HG03460 (cell line): ENCODE data around the gene EPC1.
"Not testable (repeated sequence)": the region's sequence is repeated elsewhere in the genome, so short reads cannot be mapped to it uniquely, and the experiment has no call there.

Source experiments
- ATAC-seq: cut with Tn5 transposase; IDR thresholded peaks from one replicate; pipeline ENCODE4 v1.9.1; 2021; ENCODE audit not compliant: unreplicated experiment

The EPC1 gene

DNA sequence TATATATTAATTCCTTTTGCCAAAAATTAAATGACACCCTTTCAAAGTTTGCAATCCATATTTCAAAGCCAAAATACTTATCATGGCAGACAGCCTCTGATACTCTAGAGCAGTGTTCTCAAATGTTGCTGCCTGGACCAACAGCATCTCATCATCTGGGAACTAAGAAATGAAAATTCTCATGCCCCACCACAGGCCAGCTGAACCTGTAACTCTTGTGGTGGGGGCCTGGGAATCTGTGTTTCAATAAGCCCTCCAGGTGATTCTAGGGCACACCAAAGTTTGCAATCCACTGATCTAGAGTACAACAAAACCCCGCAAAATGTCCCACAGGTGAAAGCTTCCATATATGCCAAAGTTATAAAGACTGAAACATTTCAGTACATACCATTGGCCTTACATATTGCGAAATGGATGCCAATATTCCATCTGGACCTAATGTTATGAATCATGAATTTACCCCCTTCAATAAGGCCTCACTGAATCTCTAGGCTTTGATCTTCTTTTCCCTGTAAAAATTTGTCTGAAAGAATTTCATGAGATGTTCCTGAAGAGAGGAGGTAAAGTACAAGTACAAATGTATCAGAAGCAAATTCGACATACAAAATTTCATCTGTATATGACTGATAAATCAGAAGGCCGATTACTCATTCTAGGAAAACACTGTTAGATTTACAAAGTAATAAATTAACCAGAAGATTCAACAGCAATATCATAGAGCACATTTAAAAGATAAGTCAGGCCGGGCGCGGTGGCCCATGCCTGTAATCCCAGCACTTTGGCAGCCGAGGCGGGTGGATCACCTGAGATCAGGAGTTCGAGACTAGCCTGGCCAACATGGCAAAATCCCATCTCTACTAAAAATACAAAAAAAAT is 25.3 kb upstream of the EPC1 start:
- peak; percentile 57 for ATAC-seq

DNA sequence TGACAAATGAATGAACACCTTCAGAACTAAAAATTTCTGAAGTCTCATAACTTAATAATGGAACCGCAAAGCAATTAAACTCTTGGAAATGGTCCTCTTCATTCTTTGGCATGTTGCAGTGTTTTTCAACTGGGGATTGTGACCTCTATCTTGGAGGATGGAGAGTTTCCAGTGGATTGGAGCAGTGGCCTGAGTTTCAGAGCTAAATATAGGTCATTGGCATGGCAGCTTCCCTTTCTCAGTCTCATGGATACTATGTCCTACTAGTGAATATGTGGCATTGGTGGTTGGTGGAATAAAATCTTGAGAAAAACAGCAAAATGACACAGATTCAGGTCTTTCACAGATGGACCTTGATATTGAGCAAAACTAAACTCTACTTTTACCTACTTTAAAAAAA is 24.1 kb upstream of the EPC1 start:
- ATAC-seq = no peak

DNA sequence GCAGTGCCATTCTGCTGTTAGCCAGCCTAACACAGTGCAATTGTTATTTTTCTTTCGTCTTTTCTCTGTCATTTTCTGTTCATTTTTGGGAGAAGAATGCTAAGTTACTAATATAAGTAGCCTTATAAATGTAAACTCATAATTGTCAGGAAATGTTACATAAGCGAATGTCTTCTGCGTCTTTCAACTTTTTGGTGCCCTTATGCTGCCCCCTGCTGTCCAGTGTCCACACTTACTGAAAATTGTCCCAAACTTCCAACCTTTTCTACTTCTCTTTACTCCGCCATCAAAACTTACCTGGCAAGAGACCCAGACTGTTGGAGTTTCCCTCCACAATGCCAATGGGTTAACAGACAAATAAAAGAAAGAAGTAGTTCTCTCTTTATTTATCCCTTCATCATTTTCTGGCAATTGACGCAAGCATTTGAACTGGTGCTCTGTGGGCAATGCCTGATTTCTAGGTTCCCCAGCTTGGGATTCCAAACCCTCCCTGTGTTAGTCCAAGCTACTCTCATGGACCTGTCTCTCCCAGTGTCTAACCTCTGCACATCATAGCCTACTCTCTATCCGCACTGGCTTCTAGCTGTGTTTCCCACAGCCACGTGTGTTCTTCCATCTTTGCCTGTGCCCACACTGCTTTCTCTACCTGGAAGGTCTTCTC is 21.0 kb upstream of the EPC1 start:
- ATAC-seq = no peak

DNA sequence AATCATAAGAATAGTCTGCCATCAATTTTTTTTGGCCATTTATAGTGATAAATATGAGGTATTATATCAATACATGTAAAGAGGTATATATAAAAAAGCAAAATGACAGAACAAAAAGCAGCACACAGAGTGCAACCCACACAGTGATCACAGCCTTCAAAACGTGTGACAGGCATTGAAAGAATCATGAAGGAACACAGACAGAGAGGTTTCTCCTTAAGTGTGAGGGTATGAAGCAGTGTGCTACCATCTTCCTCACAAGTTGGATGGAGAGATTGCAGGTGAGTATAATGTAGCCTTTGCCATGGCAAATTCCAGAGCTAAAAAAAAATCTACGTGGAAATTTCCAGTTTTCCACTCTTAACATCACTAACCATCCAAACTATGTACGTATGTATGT is 19.6 kb upstream of the EPC1 start:
- ATAC-seq = no peak

DNA sequence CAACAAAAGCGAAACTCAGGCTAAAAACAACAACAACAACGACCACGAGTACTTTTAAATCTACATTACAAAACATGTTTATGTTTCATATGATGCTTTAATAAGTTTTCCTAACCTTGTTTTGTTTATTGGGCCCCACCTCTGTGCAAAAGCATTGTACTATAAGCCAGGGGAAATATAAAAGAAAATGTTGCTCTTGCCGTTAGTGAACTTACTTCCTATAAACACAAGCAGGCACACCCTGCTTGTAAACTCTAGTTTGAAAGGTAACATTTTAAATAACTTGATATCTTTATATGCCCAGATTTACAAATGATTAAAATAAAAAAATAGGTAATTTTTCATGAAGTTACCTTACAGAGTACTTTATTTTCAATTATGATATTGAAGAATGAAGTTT is 19.2 kb upstream of the EPC1 start:
- ATAC-seq = no peak

DNA sequence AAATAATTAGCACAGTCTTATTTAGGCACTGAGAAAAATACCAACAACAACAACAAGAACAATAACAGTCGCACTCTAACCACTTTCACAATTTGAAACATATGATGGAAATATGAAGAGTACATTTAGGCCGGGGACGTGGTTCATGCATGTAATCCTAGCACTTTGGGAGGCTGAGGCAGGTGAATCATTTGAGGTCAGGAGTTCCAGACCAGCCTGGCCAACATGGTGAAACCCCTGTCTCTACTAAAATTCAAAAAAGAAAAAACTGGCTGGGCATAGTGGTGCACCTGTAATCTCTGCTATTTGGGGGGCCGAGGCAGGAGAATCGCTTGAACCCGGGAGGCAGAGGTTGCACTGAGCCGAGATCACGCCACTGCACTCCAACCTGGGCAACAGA is 18.4 kb upstream of the EPC1 start:
- not testable (repeated sequence) for ATAC-seq

DNA sequence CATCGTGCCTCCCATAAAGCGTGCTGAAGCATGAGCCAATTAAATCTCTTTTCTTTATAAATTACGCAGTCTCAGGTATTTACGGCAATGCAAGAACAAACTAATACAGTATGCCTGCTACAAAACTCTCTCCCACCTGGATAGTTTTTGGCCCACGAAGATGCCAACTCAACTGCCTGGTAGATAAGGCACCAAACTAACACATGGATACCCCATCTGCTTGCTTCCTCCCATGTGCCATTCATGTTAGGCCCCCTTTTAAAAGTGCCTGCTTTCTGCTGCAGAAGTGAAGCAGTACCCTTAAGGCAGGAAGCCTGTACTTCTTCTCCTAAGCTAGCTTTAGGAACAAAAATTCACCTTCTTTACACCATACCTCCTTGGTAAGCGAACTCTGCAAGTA is 15.6 kb upstream of the EPC1 start:
- no peak for ATAC-seq

DNA sequence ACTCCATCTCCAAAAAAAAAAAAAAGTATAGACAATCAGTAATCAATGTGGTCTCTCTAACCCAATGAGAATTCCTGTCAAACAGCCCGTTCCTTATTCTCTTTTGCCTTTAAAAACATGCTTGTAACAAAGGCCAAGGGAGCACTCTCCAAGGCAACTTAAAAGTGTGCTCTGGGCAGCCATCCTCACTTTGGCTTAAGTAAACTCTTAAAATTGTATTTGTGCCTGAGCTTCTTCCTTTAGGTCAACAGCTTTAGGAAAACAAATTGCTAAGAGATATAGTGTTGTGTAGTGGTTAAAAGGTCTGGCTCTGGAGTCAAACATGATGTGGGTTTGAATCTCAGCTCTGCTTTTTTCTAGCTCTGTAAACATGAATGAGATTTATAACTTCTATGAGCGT is 13.9 kb upstream of the EPC1 start:
- ATAC-seq = no peak

DNA sequence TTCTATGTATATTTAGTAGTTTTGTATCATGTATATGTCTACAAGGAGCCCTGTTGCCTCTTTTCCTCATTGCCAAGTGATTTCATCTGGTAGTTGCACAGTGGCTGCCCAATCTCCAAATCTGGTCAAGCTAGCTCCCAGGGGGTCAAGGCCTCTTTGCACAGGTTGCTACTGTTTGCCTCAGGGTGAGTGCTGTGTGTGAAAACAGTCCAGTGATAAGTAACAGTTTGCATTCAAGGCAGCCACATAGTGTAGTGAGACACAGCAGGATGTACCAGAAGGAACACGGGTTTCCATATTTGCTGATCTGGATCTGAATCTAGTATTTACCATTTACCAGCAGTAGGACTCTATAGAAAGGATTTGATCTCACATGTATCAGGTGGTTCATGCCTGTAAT is 13.3 kb upstream of the EPC1 start:
- no peak for ATAC-seq

DNA sequence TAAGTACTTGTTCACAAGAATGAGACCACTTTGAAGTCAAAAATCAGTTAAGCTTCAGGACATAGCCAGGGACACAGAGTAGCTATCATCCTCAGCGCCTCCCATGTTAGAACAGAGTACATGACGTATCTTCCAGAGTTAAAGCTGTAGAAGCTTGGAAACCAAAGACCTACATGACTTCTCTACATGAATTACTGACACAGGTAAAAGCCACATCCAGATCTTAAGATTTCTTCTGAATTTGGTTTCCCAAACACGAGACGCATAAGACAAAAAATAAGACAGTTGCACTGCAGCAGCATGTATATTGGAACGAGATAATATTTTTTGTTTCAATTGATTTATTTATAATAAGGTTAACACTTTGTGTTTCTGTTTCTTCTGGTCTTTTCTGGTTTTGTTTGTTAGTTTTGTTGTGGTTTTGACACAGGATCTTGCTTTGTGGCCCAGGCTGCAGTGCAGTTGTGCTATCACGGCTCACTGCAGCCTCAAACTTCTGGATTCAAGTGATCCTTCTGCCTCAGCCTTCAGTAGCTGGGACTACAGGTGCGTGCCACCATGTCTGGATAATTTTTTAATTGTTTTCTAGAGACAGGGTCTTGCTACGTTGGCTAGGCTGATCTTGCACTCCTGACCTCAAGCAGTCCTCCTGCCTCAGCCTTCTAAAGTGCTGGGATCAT is 10.2 kb upstream of the EPC1 start:
- ATAC-seq = no peak

DNA sequence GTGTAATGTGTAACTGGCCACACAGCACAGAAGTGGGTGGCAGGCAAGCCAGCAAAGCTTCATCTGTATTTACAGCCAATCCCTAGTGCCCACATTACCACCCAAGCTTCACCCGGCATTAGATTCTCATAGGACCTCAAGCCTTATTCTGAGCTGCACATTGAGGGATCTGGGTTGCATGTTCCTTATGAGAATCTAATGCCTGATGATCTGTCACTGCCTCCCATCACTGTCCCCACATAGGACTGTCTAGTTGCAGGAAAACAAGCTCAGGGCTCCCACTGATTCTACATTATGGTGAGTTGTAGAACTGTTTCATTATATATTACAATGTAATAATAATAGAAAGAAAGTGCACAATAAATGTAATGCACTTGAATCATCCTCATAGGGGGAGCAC is 7.7 kb upstream of the EPC1 start:
- not testable (repeated sequence) for ATAC-seq

DNA sequence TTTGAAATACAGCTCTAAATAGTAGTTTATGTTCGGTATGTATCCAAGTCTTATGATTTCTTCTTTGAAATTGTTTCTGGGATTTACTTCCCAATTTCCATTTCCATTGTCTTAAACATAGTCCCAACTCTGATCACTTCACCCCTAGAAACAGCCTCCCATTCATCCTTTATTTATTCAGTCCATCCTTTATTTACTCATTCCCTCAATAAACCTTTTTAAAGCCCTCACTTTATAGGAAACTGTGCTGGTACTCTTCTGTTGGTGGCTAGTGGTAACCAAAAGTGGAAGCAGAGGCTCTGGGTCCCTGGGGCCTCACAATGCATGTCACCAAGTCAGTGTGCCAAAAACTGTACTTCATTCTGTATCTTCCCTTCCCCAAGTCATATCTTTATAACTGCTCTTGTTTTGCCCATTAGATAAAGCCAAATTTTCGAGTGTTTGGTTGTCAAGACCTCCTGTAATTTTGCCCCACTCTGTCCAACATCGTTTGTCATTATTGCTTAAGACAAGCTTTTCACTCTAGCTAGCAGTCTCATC is 3.9 kb upstream of the EPC1 start:
- ATAC-seq = no peak

DNA sequence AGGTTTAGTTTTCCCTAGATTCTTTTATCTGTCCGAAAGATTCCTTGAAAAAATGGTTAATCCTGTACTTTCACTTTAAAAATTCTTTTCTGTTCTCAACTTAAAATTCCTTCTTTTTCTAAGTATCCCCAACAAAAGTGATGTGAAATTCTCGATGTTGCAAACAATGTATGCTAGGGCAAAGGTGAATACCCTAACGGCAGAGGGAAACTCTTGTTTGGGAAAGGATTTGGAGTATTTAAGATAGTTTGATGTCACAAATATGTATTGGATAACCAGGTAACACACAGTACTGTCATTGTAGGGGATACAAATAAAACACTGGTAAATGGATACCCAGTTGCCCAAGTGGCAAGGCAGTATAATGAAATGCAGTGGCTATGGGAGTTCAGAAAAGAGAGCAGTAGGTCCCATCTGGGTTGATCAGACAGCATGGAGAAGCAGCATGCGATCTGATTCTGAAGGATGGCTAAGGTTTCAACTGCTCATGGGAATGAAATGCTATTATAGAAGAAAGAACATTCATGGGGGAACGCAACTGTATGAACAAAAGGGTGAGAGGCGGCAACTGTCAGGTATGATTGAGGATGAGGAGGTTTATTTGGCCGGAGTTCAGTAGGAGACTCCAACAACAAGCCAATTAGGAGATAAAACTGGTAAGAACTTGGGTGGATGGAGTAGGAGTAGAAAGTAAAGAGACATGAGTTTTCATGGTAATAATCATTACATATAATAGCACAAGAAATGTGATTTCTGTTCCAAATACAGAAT is 3.2 kb upstream of the EPC1 start:
- no peak for ATAC-seq

DNA sequence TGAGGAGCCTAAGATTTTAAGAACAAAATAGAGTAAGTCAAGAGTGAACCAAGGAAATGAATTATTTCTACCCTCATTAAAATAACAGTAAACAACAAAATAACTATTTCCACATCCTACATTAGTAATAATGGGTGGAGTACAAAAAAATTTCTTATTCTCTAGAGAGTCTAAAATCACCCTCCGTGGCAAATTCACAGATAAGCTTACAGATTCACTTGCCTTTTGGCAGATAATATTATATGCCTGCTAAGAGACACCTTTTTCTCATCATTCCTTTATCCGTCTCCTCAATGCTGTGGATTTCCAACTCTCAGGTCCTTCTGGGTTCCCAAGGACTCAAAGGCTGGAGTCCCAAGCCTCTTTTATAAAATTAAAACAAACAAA is 2.2 kb upstream of the EPC1 start:
- no peak for ATAC-seq

DNA sequence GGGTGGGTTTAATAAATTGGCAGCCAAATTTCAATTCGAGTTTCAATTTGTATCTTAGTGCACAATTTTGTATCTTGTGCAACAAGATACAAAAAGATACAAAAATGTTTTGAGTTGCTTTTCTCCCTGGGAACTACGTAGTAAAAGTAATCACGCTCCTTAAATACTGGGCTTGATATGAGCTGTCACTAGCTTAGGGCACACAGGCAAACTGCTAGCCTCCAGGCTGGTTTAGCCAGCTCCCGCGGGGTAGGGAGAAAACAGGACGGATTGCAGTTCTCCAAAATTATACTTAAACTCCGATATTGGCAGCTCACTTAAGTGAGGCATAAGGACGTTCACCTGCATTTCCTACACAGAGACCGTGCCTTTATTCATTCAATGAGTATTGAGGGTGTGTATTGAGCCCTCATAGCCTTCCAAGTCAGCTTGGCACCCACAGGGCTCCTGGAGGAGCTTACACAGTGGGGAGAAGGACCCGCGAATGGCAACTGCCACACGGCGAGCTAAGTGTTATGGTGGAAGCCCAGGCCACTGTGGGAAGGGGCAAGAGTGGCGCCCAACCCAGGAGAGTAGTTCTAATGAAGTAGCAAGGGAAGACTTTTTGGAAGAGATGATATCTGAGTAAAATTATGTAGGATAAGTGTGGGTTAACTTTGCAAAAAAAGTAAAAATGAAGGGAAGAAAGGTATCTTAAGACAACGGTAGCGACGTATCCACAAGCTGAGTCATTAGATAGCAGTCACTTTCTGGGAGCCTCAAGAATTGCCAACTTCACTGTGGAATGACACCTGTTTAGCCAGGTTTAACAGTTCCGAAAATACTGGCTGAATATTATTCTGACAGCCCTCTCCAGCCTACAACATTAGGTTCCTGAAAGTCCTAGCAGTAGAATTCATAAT is 1.6 kb upstream of the EPC1 start:
- no peak for ATAC-seq

DNA sequence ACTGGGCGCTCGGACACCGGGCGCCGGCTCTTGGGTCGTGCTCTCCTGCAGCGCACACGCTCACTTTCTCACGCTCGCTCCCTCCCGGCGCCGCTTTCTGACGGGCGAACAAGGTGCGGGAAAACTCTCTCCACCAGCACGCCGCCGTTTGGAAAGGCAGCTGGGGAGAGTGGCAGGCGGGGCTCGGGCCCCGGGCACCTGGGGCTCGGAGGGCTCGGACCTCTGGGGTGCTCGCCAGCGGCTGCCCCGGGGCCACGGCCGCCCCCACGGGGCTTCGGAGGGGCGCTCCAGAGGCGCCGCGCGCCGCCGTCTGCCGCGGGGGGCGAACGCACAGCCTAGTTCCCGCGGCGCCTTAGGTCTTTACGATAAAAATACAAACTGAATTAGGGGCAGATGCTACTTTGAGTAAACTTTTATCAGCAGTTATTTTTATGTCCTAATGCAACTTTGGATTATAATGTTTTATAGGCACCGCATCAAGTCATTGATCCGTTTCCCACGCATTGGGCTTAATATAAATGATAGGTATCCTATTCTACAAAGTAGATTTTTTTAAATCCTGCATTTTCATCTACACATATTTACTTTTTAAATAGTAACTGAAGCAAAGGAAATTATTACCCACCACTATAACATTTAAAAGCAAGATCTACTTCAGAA is 535 bp upstream of the EPC1 start:
- ATAC-seq = peak; percentile 8

DNA sequence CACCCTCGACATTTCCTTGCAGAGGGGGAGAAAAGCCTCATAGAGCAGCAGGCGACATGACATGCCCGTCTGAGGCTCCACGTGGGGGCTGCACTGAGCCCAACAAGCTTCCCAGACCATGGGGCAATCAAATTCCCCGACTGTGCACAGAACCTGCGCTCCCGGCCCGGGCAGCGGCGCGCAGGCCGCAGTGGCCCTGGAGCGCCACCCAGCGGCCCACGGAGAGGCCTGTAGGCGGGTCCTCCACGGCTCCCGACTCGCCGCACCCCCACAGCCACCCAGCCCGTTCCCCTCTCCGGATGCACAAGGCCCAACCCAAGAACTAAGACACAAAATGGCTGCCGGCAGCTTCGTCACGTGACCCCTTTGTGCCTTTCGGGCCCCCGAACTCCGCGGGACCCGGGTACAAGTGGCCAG is 816 bp downstream of the EPC1 start:
- peak; percentile 78 for ATAC-seq

DNA sequence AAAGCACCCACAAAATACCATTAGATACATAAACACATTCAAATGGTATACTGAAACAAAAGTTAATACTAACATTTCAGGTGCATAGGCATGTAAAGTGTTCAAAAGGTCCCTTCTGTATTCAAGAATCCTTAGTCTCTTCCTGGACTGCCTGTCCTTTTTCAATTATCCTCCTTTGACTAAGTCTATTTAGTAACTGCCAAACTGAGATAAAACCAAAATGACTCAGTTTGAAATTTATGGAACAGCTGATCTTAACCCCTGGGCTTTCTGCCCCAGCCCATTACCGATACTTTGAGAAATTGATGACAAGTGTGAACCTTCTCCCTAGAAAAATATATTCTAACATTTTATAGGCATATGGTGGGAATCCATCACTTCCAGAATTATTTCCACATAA is 5.4 kb downstream of the EPC1 start:
- ATAC-seq = no peak

DNA sequence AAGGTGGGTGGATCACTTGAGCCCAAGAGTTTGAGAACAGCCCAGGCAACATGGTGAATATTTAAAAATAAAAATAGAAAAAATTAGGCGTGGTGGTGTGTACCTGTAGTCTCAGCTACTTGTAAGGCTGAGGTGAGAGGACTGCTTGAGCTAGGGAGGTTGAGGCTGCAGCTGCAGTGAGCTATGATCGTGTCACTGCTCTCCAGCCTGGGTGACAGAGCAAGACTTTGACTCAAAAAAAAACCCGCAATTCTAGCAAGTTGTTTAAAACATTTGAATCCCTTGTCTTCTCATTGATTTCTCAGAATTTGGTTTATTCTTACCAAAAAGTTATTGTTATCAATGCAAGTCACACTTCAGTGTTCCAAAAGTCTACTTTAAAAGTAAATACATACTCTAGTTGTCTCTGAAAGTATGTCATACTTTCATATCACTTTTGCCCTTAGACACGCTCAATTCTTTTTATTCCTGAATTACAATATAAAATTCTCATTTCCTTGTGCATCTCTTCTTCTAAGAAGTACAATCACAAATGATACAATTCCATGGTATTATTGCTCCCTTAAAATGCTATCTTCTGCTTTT is 6.3 kb downstream of the EPC1 start:
- ATAC-seq = no peak
